DOHH2 (cell line): ENCODE data around the gene PTGDR.

Experiments
- EZH2phosphoT487 ChIP-seq: fragments of 200-600 bp; sonication (generic); IDR thresholded peaks from 2 replicates; pipeline ENCODE4 v1.6.1; 2017; ENCODE audit warnings: borderline replicate concordance, mild to moderate bottlenecking, antibody characterized with exemption, low read length, moderate library complexity, mixed read lengths
- TF ChIP-seq, protein P1 (sequence below): fragments of 200-600 bp; sonication (generic); IDR thresholded peaks from one replicate; pipeline ENCODE4 v1.5.1; 2014; ENCODE audit warnings: antibody characterized with exemption, mild to moderate bottlenecking, low read depth, low read length; ENCODE audit not compliant: poor library complexity, severe bottlenecking

DNA sequence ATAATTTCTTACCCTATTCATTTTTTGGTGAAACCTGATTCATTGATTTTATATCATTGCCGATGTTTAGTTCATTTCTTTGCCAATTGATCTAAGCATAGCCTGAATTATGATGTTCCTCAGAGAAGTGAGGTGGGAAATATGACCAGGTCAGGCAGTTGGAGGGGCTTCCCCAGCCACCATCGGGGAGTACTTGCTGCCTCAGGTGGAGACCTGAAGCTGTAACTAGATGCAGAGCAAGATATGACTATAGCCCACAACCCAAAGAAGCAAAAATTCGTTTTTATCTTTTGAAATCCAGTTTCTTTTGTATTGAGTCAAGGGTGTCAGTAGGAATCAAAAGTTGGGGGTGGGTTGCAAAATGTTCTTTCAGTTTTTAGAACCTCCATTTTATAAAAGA is 7.9 kb downstream of the PTGDR start:
- TF ChIP-seq, protein P1, sequence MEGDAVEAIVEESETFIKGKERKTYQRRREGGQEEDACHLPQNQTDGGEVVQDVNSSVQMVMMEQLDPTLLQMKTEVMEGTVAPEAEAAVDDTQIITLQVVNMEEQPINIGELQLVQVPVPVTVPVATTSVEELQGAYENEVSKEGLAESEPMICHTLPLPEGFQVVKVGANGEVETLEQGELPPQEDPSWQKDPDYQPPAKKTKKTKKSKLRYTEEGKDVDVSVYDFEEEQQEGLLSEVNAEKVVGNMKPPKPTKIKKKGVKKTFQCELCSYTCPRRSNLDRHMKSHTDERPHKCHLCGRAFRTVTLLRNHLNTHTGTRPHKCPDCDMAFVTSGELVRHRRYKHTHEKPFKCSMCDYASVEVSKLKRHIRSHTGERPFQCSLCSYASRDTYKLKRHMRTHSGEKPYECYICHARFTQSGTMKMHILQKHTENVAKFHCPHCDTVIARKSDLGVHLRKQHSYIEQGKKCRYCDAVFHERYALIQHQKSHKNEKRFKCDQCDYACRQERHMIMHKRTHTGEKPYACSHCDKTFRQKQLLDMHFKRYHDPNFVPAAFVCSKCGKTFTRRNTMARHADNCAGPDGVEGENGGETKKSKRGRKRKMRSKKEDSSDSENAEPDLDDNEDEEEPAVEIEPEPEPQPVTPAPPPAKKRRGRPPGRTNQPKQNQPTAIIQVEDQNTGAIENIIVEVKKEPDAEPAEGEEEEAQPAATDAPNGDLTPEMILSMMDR: no peak
- TF ChIP-seq EZH2phosphoT487: no peak
